Type B pancreatic cell (in vitro differentiated cells): ENCODE data around the gene CMSS1. TPM values are rescaled to one million over a fixed set of nuclear protein-coding genes. Genes with fewer than 3 reads are reported as not detected.

Experiments
- DNase-seq: peaks from one replicate; pipeline ENCODE4 v3.0.0; 2021; ENCODE audit warnings: mixed read lengths; ENCODE audit not compliant: unreplicated experiment; ENCODE audit errors: extremely low spot score
- H3K27ac Mint-ChIP-seq: 2 replicates; pipeline ENCODE4 v1.8.0; 2021; ENCODE audit warnings: mild to moderate bottlenecking, mixed read lengths
- H3K27me3 Mint-ChIP-seq: 2 replicates; pipeline ENCODE4 v1.8.0; 2021; ENCODE audit warnings: mixed read lengths
- H3K36me3 Mint-ChIP-seq: 2 replicates; pipeline ENCODE4 v1.8.0; 2021; ENCODE audit warnings: mixed read lengths
- H3K4me1 Mint-ChIP-seq: one replicate; pipeline ENCODE4 v1.8.0; 2021; ENCODE audit warnings: mixed read lengths; ENCODE audit not compliant: unreplicated experiment
- H3K4me3 Mint-ChIP-seq: 2 replicates; pipeline ENCODE4 v1.8.0; 2021; ENCODE audit warnings: mild to moderate bottlenecking, mixed read lengths
- H3K9me3 Mint-ChIP-seq: 2 replicates; pipeline ENCODE4 v1.8.0; 2021; ENCODE audit warnings: mixed read lengths
- CTCF ChIP-seq: fragments of 200-600 bp; sonication (generic); conservative IDR thresholded peaks from 2 replicates; pipeline ENCODE4 v1.5.0; 2021; ENCODE audit warnings: antibody characterized with exemption, mild to moderate bottlenecking
- total RNA-seq: library from RNA; stranded (reverse); gene quantifications from 2 replicates; pipeline ENCODE4 v1.2.1, GENCODE V29; 2021; ENCODE audit warnings: low replicate concordance

CMSS1 gene
- total RNA-seq, 1 donor from 2014 or later = 34.1 TPM

- Mint-ChIP-seq H3K27me3 (no peaks in the 10 kb centered on the region), H3K27ac (peak overlapping the region; percentile 79), H3K4me3 (no peak overlapping the region), H3K9me3 (no peaks in the 10 kb centered on the region), H3K36me3 (peaks cover 32% of the 10 kb centered on the region), H3K4me1 (peaks cover 18% of the 10 kb centered on the region)
- no peak for DNase-seq
- no peak for TF ChIP-seq CTCF
Observed at GRCh38 chr3:99859825-99860224, 42.2 kb downstream of the CMSS1 start.

GRCh38 chr3:99861216-99861615 is 43.6 kb downstream of the CMSS1 start:
- H3K27ac Mint-ChIP-seq = peak overlapping the region; percentile 2
- H3K4me3 Mint-ChIP-seq = no peak overlapping the region
- H3K27me3 Mint-ChIP-seq = no peaks in the 10 kb centered on the region
- H3K4me1 Mint-ChIP-seq = peaks cover 16% of the 10 kb centered on the region
- TF ChIP-seq CTCF = no peak
- H3K9me3 Mint-ChIP-seq = no peaks in the 10 kb centered on the region
- peaks cover 28% of the 10 kb centered on the region for H3K36me3 Mint-ChIP-seq
- no peak for DNase-seq

GRCh38 chr3:99862208-99862607 is 44.5 kb downstream of the CMSS1 start:
- H3K27ac Mint-ChIP-seq = no peak overlapping the region

GRCh38 chr3:99863002-99863401 is 45.3 kb downstream of the CMSS1 start:
- Mint-ChIP-seq H3K27ac (no peak overlapping the region), H3K36me3 (peaks cover 31% of the 10 kb centered on the region), H3K9me3 (no peaks in the 10 kb centered on the region), H3K4me3 (no peak overlapping the region), H3K4me1 (peaks cover 28% of the 10 kb centered on the region), H3K27me3 (no peaks in the 10 kb centered on the region)
- no peak for DNase-seq
- TF ChIP-seq CTCF = no peak

More at GRCh38 chr3:99862208-99862607, 44.5 kb downstream of the CMSS1 start:
- H3K27me3 Mint-ChIP-seq = no peaks in the 10 kb centered on the region
- no peak overlapping the region for H3K4me3 Mint-ChIP-seq
- no peaks in the 10 kb centered on the region for H3K9me3 Mint-ChIP-seq
- DNase-seq = no peak
- peaks cover 31% of the 10 kb centered on the region for H3K36me3 Mint-ChIP-seq
- no peak for TF ChIP-seq CTCF
- H3K4me1 Mint-ChIP-seq = peaks cover 22% of the 10 kb centered on the region

- Mint-ChIP-seq H3K27me3 (no peaks in the 10 kb centered on the region), H3K4me3 (no peak overlapping the region), H3K27ac (no peak overlapping the region), H3K9me3 (no peaks in the 10 kb centered on the region), H3K36me3 (peaks cover 31% of the 10 kb centered on the region), H3K4me1 (peaks cover 28% of the 10 kb centered on the region)
- no peak for DNase-seq
- TF ChIP-seq CTCF = no peak
Observed at GRCh38 chr3:99863588-99863987, 45.9 kb downstream of the CMSS1 start.

GRCh38 chr3:99864289-99864688 is 46.6 kb downstream of the CMSS1 start:
- peaks cover 22% of the 10 kb centered on the region for H3K4me1 Mint-ChIP-seq
- H3K4me3 Mint-ChIP-seq = no peak overlapping the region
- no peak overlapping the region for H3K27ac Mint-ChIP-seq
- peaks cover 30% of the 10 kb centered on the region for H3K36me3 Mint-ChIP-seq
- no peak for DNase-seq
- no peaks in the 10 kb centered on the region for H3K27me3 Mint-ChIP-seq
- TF ChIP-seq CTCF = no peak
- H3K9me3 Mint-ChIP-seq = no peaks in the 10 kb centered on the region
